Loucy (cell line): ENCODE measurements around the gene PPFIA1.

Experiments used
- EZH2phosphoT487 ChIP-seq: fragments of 200-600 bp; IDR thresholded peaks from 2 replicates; pipeline ENCODE4 v1.6.1; 2018; ENCODE audit warnings: antibody characterized with exemption, mild to moderate bottlenecking, moderate library complexity, borderline replicate concordance
- TF ChIP-seq, protein P1 (sequence below): fragments of 200-600 bp; sonication (generic); conservative IDR thresholded peaks from 2 replicates; pipeline ENCODE4 v1.5.1; 2014; ENCODE audit warnings: mild to moderate bottlenecking, antibody characterized with exemption, low read length

DNA sequence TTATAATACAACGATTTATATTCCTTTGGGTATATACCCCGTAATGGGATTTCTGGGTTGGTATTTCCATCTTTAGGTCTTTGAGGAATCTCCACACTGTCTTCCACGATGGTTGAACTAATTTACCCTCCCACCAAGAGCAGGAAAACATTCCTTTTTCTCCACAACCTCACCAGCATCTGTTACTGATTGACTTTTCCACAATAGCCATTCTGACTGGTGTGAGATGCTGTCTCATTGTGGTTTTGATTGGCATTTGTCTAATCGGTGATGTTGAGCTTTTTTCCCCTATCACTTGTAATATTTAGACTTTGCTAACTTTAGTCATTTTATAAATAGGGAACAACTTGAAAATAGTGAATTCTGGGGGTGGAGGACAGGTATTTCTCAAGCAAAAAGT lies 58.1 kb downstream of the PPFIA1 start:
- TF ChIP-seq, protein P1, sequence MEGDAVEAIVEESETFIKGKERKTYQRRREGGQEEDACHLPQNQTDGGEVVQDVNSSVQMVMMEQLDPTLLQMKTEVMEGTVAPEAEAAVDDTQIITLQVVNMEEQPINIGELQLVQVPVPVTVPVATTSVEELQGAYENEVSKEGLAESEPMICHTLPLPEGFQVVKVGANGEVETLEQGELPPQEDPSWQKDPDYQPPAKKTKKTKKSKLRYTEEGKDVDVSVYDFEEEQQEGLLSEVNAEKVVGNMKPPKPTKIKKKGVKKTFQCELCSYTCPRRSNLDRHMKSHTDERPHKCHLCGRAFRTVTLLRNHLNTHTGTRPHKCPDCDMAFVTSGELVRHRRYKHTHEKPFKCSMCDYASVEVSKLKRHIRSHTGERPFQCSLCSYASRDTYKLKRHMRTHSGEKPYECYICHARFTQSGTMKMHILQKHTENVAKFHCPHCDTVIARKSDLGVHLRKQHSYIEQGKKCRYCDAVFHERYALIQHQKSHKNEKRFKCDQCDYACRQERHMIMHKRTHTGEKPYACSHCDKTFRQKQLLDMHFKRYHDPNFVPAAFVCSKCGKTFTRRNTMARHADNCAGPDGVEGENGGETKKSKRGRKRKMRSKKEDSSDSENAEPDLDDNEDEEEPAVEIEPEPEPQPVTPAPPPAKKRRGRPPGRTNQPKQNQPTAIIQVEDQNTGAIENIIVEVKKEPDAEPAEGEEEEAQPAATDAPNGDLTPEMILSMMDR = no peak
- no peak for TF ChIP-seq EZH2phosphoT487
